HepG2 (cell line): ENCODE measurements around the gene DMTF1. TPM values are rescaled to one million over a fixed set of nuclear protein-coding genes. Genes with fewer than 3 reads are reported as not detected.

ENCODE experiments used
- AHR ChIP-seq: IDR thresholded peaks from 2 replicates; pipeline ENCODE4 v1.6.1; 2018; ENCODE audit warnings: missing genetic modification reagents, missing compliant biosample characterization
- BHLHE40 ChIP-seq: IDR thresholded peaks from 2 replicates; pipeline ENCODE4 v1.6.1; 2011; ENCODE audit warnings: low read length, improper control_type of control experiment
- ETV5 ChIP-seq: IDR thresholded peaks from 2 replicates; pipeline ENCODE4 v1.6.1; 2018; ENCODE audit warnings: missing biosample characterization, missing genetic modification reagents, inconsistent platforms, borderline replicate concordance
- GATA4 ChIP-seq: sonication (generic); IDR thresholded peaks from 2 replicates; pipeline ENCODE4 v1.6.1; 2016; ENCODE audit warnings: antibody characterized with exemption, low read depth, borderline replicate concordance
- MAF1 ChIP-seq: sonication (generic); formaldehyde crosslinking; IDR thresholded peaks from 2 replicates; pipeline ENCODE4 v1.5.0; 2020; ENCODE audit warnings: missing genetic modification reagents, borderline replicate concordance
- NFYB ChIP-seq: sonication (generic); formaldehyde crosslinking; IDR thresholded peaks from 2 replicates; pipeline ENCODE4 v1.4.0; 2020; ENCODE audit warnings: missing genetic modification reagents
- SETDB1 ChIP-seq: sonication (generic); formaldehyde crosslinking; IDR thresholded peaks from 2 replicates; pipeline ENCODE4 v1.5.1; 2020; ENCODE audit warnings: missing genetic modification reagents, mild to moderate bottlenecking, borderline replicate concordance
- XRCC5 ChIP-seq: fragments of 200-400 bp; formaldehyde crosslinking; optimal IDR thresholded peaks from 2 replicates; pipeline ENCODE3; 2017; ENCODE audit warnings: mild to moderate bottlenecking, low read length
- ZNF256 ChIP-seq: sonication (generic); formaldehyde crosslinking; conservative IDR thresholded peaks from 2 replicates; pipeline ENCODE4 v1.4.0; 2020; ENCODE audit warnings: missing genetic modification reagents
- ZNF562 ChIP-seq: sonication (generic); formaldehyde crosslinking; IDR thresholded peaks from 2 replicates; pipeline ENCODE4 v1.8.0; 2022; ENCODE audit warnings: missing genetic modification reagents, borderline replicate concordance
- ZNF619 ChIP-seq: sonication (generic); formaldehyde crosslinking; IDR thresholded peaks from 2 replicates; pipeline ENCODE4 v1.4.0; 2020; ENCODE audit warnings: mild to moderate bottlenecking, missing genetic modification reagents
- ZNF629 ChIP-seq: sonication (generic); formaldehyde crosslinking; conservative IDR thresholded peaks from 2 replicates; pipeline ENCODE4 v1.5.0; 2020; ENCODE audit warnings: missing genetic modification reagents
- polyA plus RNA-seq, 8 experiments: library from polyadenylated mRNA; depleted of rRNA in 3 of 8; stranded (reverse) in 7 of 8; unstranded in 1 of 8; fragments of >200 nt; fragmentation: Illumina TruSeq in 4 of 8; extraction: Trizol in 4 of 8; gene quantifications; 2 replicates each; pipeline versions ENCODE4 v1.2.1 to v1.2.3, GENCODE V29; 2011 to 2016; ENCODE audit warnings: low read depth in 4 of 8, missing spikeins in 1 of 8, mixed read lengths in 1 of 8; ENCODE audit not compliant: insufficient read depth in 1 of 8
- total RNA-seq, 5 experiments: library from RNA; depleted of rRNA; stranded (reverse); fragments of >200 nt; fragmentation: Illumina TruSeq; extraction: Trizol; gene quantifications; 2 replicates each; pipeline ENCODE4 v1.2.3, GENCODE V29; 2016; ENCODE audit warnings: low read depth in 1 of 5
- TF ChIP-seq, protein P1 (sequence below): sonication (generic); formaldehyde crosslinking; IDR thresholded peaks from 2 replicates; pipeline ENCODE4 v1.5.1; 2020; ENCODE audit warnings: missing genetic modification reagents, mild to moderate bottlenecking, borderline replicate concordance
- TF ChIP-seq, protein P2 (sequence below): sonication (generic); formaldehyde crosslinking; IDR thresholded peaks from 2 replicates; pipeline ENCODE4 v1.4.0; 2020; ENCODE audit warnings: mild to moderate bottlenecking, missing genetic modification reagents
- TF ChIP-seq, protein P3 (sequence below): sonication (generic); formaldehyde crosslinking; IDR thresholded peaks from 2 replicates; pipeline ENCODE4 v1.4.0; 2020; ENCODE audit warnings: missing genetic modification reagents, borderline replicate concordance
- TF ChIP-seq, protein P4 (sequence below): sonication (generic); formaldehyde crosslinking; IDR thresholded peaks from 2 replicates; pipeline ENCODE4 v1.8.1; 2023; ENCODE audit warnings: mild to moderate bottlenecking, missing genetic modification reagents
- TF ChIP-seq, protein P5 (sequence below): sonication (generic); formaldehyde crosslinking; IDR thresholded peaks from 2 replicates; pipeline ENCODE4 v1.4.0; 2020; ENCODE audit warnings: missing genetic modification reagents
- TF ChIP-seq, protein P6 (sequence below), 2 experiments: fragments of 450-650 bp in 1 of 2; sonication (generic) in 1 of 2; formaldehyde crosslinking; IDR thresholded peaks; 2 replicates each; pipeline versions ENCODE4 v1.5.0 to v1.8.0; 2020 to 2022; ENCODE audit warnings: mild to moderate bottlenecking in 1 of 2, missing genetic modification reagents in 1 of 2

The DMTF1 gene
- total and polyA plus RNA-seq, 2 of the 13 experiments (the other 11 are each of a cell fraction or from before 2014, with no cell fraction given): 45.8 to 132 TPM

DNA sequence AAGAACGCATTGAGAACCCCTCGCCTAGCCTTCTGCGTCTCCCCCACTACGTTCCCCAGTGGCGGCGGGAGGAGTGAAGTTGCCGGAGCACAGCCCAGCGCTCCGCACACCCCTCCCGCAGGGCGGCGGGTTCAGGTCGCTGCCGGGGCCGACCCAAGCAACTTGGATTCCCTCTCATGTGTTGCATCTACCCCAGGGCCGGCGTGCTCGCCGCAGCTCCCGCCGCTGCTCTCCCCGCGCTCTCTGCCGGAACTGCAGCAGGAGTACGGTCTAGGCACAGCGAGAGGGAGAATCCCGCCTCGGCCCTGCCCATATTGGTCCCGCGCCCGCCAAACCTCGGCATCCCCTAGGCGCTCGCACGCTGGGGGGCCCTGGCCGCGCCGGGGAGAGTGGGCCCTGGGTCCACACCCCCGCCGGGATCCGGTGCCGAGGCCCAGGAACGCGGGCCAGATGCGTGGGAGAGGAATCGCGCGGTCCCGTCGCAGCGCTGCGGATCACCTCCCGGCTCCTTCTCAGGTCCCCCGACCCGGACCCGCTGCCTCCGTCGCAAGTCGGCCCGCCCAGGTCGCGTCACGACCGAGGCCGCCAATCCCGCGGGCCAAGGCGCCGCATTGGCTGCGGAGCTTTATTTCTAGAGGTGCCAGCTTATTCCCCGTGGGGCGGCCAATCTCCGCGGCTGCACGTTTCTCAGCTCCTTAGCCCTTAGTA is 67.9 kb downstream of the DMTF1 start (continued):
- TF ChIP-seq, protein P1, sequence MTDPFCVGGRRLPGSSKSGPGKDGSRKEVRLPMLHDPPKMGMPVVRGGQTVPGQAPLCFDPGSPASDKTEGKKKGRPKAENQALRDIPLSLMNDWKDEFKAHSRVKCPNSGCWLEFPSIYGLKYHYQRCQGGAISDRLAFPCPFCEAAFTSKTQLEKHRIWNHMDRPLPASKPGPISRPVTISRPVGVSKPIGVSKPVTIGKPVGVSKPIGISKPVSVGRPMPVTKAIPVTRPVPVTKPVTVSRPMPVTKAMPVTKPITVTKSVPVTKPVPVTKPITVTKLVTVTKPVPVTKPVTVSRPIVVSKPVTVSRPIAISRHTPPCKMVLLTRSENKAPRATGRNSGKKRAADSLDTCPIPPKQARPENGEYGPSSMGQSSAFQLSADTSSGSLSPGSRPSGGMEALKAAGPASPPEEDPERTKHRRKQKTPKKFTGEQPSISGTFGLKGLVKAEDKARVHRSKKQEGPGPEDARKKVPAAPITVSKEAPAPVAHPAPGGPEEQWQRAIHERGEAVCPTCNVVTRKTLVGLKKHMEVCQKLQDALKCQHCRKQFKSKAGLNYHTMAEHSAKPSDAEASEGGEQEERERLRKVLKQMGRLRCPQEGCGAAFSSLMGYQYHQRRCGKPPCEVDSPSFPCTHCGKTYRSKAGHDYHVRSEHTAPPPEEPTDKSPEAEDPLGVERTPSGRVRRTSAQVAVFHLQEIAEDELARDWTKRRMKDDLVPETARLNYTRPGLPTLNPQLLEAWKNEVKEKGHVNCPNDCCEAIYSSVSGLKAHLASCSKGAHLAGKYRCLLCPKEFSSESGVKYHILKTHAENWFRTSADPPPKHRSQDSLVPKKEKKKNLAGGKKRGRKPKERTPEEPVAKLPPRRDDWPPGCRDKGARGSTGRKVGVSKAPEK (CRISPR knock-in tag): no peak
- TF ChIP-seq, protein P2, sequence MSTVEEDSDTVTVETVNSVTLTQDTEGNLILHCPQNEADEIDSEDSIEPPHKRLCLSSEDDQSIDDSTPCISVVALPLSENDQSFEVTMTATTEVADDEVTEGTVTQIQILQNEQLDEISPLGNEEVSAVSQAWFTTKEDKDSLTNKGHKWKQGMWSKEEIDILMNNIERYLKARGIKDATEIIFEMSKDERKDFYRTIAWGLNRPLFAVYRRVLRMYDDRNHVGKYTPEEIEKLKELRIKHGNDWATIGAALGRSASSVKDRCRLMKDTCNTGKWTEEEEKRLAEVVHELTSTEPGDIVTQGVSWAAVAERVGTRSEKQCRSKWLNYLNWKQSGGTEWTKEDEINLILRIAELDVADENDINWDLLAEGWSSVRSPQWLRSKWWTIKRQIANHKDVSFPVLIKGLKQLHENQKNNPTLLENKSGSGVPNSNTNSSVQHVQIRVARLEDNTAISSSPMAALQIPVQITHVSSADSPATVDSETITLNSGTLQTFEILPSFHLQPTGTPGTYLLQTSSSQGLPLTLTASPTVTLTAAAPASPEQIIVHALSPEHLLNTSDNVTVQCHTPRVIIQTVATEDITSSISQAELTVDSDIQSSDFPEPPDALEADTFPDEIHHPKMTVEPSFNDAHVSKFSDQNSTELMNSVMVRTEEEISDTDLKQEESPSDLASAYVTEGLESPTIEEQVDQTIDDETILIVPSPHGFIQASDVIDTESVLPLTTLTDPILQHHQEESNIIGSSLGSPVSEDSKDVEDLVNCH: no peak
- no peak for TF ChIP-seq MAF1 (CRISPR knock-in tag)
- no peak; the same call in 1 of the 2 replicates for TF ChIP-seq AHR
- TF ChIP-seq GATA4: no peak
- no peak for TF ChIP-seq ETV5 (CRISPR knock-in tag)
- no peak for TF ChIP-seq XRCC5
- TF ChIP-seq BHLHE40: no peak; the same call in 1 of the 2 replicates
- no peak for TF ChIP-seq ZNF619 (CRISPR knock-in tag)
- no peak for TF ChIP-seq SETDB1 (CRISPR knock-in tag)
- peak; percentile 85 for TF ChIP-seq NFYB (CRISPR knock-in tag)
- TF ChIP-seq, protein P3, sequence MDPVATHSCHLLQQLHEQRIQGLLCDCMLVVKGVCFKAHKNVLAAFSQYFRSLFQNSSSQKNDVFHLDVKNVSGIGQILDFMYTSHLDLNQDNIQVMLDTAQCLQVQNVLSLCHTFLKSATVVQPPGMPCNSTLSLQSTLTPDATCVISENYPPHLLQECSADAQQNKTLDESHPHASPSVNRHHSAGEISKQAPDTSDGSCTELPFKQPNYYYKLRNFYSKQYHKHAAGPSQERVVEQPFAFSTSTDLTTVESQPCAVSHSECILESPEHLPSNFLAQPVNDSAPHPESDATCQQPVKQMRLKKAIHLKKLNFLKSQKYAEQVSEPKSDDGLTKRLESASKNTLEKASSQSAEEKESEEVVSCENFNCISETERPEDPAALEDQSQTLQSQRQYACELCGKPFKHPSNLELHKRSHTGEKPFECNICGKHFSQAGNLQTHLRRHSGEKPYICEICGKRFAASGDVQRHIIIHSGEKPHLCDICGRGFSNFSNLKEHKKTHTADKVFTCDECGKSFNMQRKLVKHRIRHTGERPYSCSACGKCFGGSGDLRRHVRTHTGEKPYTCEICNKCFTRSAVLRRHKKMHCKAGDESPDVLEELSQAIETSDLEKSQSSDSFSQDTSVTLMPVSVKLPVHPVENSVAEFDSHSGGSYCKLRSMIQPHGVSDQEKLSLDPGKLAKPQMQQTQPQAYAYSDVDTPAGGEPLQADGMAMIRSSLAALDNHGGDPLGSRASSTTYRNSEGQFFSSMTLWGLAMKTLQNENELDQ (CRISPR knock-in tag): no peak
- TF ChIP-seq, protein P4, sequence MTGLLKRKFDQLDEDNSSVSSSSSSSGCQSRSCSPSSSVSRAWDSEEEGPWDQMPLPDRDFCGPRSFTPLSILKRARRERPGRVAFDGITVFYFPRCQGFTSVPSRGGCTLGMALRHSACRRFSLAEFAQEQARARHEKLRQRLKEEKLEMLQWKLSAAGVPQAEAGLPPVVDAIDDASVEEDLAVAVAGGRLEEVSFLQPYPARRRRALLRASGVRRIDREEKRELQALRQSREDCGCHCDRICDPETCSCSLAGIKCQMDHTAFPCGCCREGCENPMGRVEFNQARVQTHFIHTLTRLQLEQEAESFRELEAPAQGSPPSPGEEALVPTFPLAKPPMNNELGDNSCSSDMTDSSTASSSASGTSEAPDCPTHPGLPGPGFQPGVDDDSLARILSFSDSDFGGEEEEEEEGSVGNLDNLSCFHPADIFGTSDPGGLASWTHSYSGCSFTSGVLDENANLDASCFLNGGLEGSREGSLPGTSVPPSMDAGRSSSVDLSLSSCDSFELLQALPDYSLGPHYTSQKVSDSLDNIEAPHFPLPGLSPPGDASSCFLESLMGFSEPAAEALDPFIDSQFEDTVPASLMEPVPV (CRISPR knock-in tag): no peak
- TF ChIP-seq, protein P5, sequence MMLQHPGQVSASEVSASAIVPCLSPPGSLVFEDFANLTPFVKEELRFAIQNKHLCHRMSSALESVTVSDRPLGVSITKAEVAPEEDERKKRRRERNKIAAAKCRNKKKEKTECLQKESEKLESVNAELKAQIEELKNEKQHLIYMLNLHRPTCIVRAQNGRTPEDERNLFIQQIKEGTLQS (CRISPR knock-in tag): peak; percentile 14; the same call in 1 of the 2 replicates
- no peak for TF ChIP-seq ZNF562 (CRISPR knock-in tag)
- no peak for TF ChIP-seq ZNF629 (CRISPR knock-in tag)
- TF ChIP-seq, protein P6, sequence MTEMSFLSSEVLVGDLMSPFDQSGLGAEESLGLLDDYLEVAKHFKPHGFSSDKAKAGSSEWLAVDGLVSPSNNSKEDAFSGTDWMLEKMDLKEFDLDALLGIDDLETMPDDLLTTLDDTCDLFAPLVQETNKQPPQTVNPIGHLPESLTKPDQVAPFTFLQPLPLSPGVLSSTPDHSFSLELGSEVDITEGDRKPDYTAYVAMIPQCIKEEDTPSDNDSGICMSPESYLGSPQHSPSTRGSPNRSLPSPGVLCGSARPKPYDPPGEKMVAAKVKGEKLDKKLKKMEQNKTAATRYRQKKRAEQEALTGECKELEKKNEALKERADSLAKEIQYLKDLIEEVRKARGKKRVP (CRISPR knock-in tag; IDR thresholded peaks at IDR 0.05): no peak
- TF ChIP-seq ZNF256 (CRISPR knock-in tag): 0 out of 2 replicates have a peak, but pooled peaks have one; percentile 38
